ENCODE data around the gene OTUD4.

- TF ChIP-seq CTCF (IDR thresholded peaks at IDR 0.05), result no peak
- TF ChIP-seq POLR2A (IDR thresholded peaks at IDR 0.05), result no peak
Measured at GRCh38 chr4:145207934-145208333, 27.5 kb upstream of the OTUD4 start.
